IMR-90 (cell line): ENCODE data around the gene OR5F1. TPM values are rescaled to one million over a fixed set of nuclear protein-coding genes. Genes with fewer than 3 reads are reported as not detected.

Experiments
- ATAC-seq: fragments of 200-7000 bp; cut with Tn5 transposase; 2 replicates; pipeline ENCODE4 v1.9.1; 2020; ENCODE audit warnings: low read depth, mild to moderate bottlenecking, moderate library complexity
- BruUV-seq: library from RNA; stranded (reverse); fragments of 400-500 nt; replicated peaks from 2 replicates; lab custom pipeline; 2021; lab: Mats Ljungman, UMichigan
- CTCF ChIA-PET: fragments of 300-600 bp; formaldehyde crosslinking; extraction: SDS; loops from one replicate; lab custom pipeline; 2021; ENCODE audit warnings: antibody characterized with exemption; lab: Yijun Ruan, JAX
- POLR2A ChIA-PET: fragments of 300-600 bp; sonication (Branson Sonifier 250); formaldehyde crosslinking; loops from one replicate; lab custom pipeline; 2022; ENCODE audit warnings: antibody characterized with exemption; ENCODE audit not compliant: unreplicated experiment; lab: Charles Lee
- DNase-seq: peaks from one replicate; pipeline ENCODE4 v3.0.0; 2013
- H2AFZ ChIP-seq: replicated peaks from 2 replicates; pipeline ENCODE3; 2013; ENCODE audit warnings: low read length, mild to moderate bottlenecking; ENCODE audit not compliant: poor library complexity
- H2AK5ac ChIP-seq: 2 replicates; pipeline ENCODE4 v1.6.1; 2013; ENCODE audit warnings: low read depth, low read length, inconsistent platforms
- H2AK9ac ChIP-seq: replicated peaks from 2 replicates; pipeline ENCODE3; 2013; ENCODE audit warnings: mild to moderate bottlenecking, low read depth, low read length, moderate library complexity; ENCODE audit not compliant: poor library complexity
- H2BK120ac ChIP-seq: 2 replicates; pipeline ENCODE4 v1.6.1; 2013; ENCODE audit warnings: low read depth, low read length, inconsistent platforms
- H2BK15ac ChIP-seq: 3 replicates; pipeline ENCODE4 v1.6.1; 2013; ENCODE audit warnings: low read depth, low read length, inconsistent platforms
- H2BK20ac ChIP-seq: 2 replicates; pipeline ENCODE4 v1.6.1; 2013; ENCODE audit warnings: low read depth, mild to moderate bottlenecking, inconsistent platforms, low read length, moderate library complexity
- H2BK5ac ChIP-seq: 2 replicates; pipeline ENCODE4 v1.6.1; 2013; ENCODE audit warnings: mild to moderate bottlenecking, low read depth, low read length, inconsistent platforms; ENCODE audit not compliant: poor library complexity, severe bottlenecking
- H3K14ac ChIP-seq: replicated peaks from 2 replicates; pipeline ENCODE4 v1.6.1; 2013; ENCODE audit warnings: low read depth, low read length, inconsistent platforms
- H3K18ac ChIP-seq: 2 replicates; pipeline ENCODE4 v1.6.1; 2013; ENCODE audit warnings: low read depth, low read length, control low read depth
- H3K23ac ChIP-seq: 2 replicates; pipeline ENCODE4 v1.6.1; 2013; ENCODE audit warnings: low read depth, low read length, inconsistent platforms
- H3K27ac ChIP-seq: 2 replicates; pipeline ENCODE4 v1.5.1; 2013; ENCODE audit warnings: mild to moderate bottlenecking, control low read depth, low read length; ENCODE audit not compliant: insufficient read depth
- H3K27me3 ChIP-seq: 2 replicates; pipeline ENCODE4 v1.6.1; 2013; ENCODE audit warnings: low read length; ENCODE audit not compliant: control insufficient read depth, insufficient read depth
- H3K36me3 ChIP-seq: 2 replicates; pipeline ENCODE4 v1.6.1; 2013; ENCODE audit warnings: low read length, mixed read lengths; ENCODE audit not compliant: control insufficient read depth, insufficient read depth
- H3K4ac ChIP-seq: 2 replicates; pipeline ENCODE4 v1.6.1; 2013; ENCODE audit warnings: low read depth, low read length, inconsistent platforms
- H3K4me1 ChIP-seq: 2 replicates; pipeline ENCODE4 v1.6.1; 2013; ENCODE audit warnings: low read length, mixed read lengths; ENCODE audit not compliant: control insufficient read depth, insufficient read depth
- H3K4me2 ChIP-seq: 2 replicates; pipeline ENCODE4 v1.6.1; 2013; ENCODE audit warnings: low read depth, mild to moderate bottlenecking, control low read depth, low read length, moderate library complexity
- H3K4me3 ChIP-seq: 2 replicates; pipeline ENCODE4 v1.5.1; 2013; ENCODE audit warnings: low read depth, mild to moderate bottlenecking, control low read depth, low read length, moderate library complexity; ENCODE audit not compliant: insufficient read depth
- H3K56ac ChIP-seq: 2 replicates; pipeline ENCODE4 v1.6.1; 2013; ENCODE audit warnings: low read length, inconsistent platforms; ENCODE audit not compliant: insufficient read depth; ENCODE audit errors: extremely low read depth
- H3K79me1 ChIP-seq, 2 experiments: 2 replicates each; pipeline ENCODE4 v1.6.1; 2013; ENCODE audit warnings: low read length in 2 of 2, inconsistent platforms in 1 of 2, low read depth in 1 of 2
- H3K9ac ChIP-seq: 2 replicates; pipeline ENCODE4 v1.6.1; 2013; ENCODE audit warnings: low read depth, low read length, control low read depth
- H3K9me1 ChIP-seq: 2 replicates; pipeline ENCODE4 v1.6.1; 2013; ENCODE audit warnings: low read length, inconsistent platforms; ENCODE audit not compliant: insufficient read depth
- H3K9me3 ChIP-seq: 2 replicates; pipeline ENCODE4 v1.6.1; 2013; ENCODE audit warnings: low read length; ENCODE audit not compliant: control insufficient read depth, insufficient read depth
- H4K20me1 ChIP-seq: 2 replicates; pipeline ENCODE4 v1.6.1; 2013; ENCODE audit warnings: low read length, inconsistent platforms; ENCODE audit not compliant: insufficient read depth
- H4K5ac ChIP-seq: 2 replicates; pipeline ENCODE4 v1.6.1; 2013; ENCODE audit warnings: mild to moderate bottlenecking, low read depth, low read length, control low read depth
- H4K8ac ChIP-seq, 2 experiments: 2 replicates each; pipeline ENCODE4 v1.6.1; 2013; ENCODE audit warnings: low read depth in 2 of 2, low read length in 2 of 2, control low read depth in 1 of 2, inconsistent platforms in 1 of 2
- H4K91ac ChIP-seq: 2 replicates; pipeline ENCODE4 v1.6.1; 2013; ENCODE audit warnings: low read depth, low read length, inconsistent platforms; ENCODE audit not compliant: insufficient read depth
- BHLHE40 ChIP-seq: fragments of 150-350 bp; IDR thresholded peaks from 2 replicates; pipeline ENCODE4 v1.6.1; 2016; ENCODE audit warnings: mild to moderate bottlenecking, low read depth, low read length
- CTCF ChIP-seq: conservative IDR thresholded peaks from 2 replicates; pipeline ENCODE4 v1.5.1; 2012; ENCODE audit warnings: mild to moderate bottlenecking, low read depth, low read length, improper control_type of control experiment
- MAFK ChIP-seq: IDR thresholded peaks from 2 replicates; pipeline ENCODE4 v1.6.1; 2012; ENCODE audit warnings: low read depth, low read length, improper control_type of control experiment
- MAZ ChIP-seq: IDR thresholded peaks from 2 replicates; pipeline ENCODE4 v1.6.1; 2012; ENCODE audit warnings: low read depth, mild to moderate bottlenecking, low read length, improper control_type of control experiment, moderate library complexity, borderline replicate concordance
- MXI1 ChIP-seq: IDR thresholded peaks from 2 replicates; pipeline ENCODE4 v1.6.1; 2012; ENCODE audit warnings: low read depth, mild to moderate bottlenecking, low read length, moderate library complexity, borderline replicate concordance
- POLR2A ChIP-seq: IDR thresholded peaks from 2 replicates; pipeline ENCODE4 v1.6.1; 2012; ENCODE audit warnings: mild to moderate bottlenecking, low read depth, low read length
- RAD21 ChIP-seq: IDR thresholded peaks from 2 replicates; pipeline ENCODE4 v1.6.1; 2012; ENCODE audit warnings: low read length, improper control_type of control experiment
- RCOR1 ChIP-seq: IDR thresholded peaks from 2 replicates; pipeline ENCODE4 v1.6.1; 2012; ENCODE audit warnings: mild to moderate bottlenecking, low read length, improper control_type of control experiment; ENCODE audit not compliant: insufficient replicate concordance
- RFX5 ChIP-seq: IDR thresholded peaks from 2 replicates; pipeline ENCODE4 v1.8.0; 2012; ENCODE audit warnings: low read depth, mild to moderate bottlenecking, low read length, moderate library complexity
- SMC3 ChIP-seq: fragments of 150-350 bp; IDR thresholded peaks from 2 replicates; pipeline ENCODE4 v1.6.1; 2016; ENCODE audit warnings: low read depth, mild to moderate bottlenecking, antibody characterized with exemption, low read length, moderate library complexity
- USF2 ChIP-seq: fragments of 150-350 bp; IDR thresholded peaks from 2 replicates; pipeline ENCODE4 v1.6.1; 2017; ENCODE audit warnings: mild to moderate bottlenecking, antibody characterized with exemption, low read length, low read depth
- WGBS, 2 experiments: methylation state at CpG; one replicate each; pipeline versions ENCODE4 v1.1.5 to v1.1.7; 2013; ENCODE audit warnings: missing lambda C conversion rate in 2 of 2; ENCODE audit not compliant: insufficient read length in 1 of 2; ENCODE audit errors: extremely low coverage in 2 of 2; 5-methylcytosine and 5-hydroxymethylcytosine counted together
- dilution Hi-C: fragments of 300-500 bp; cut with HindIII; formaldehyde crosslinking; loops from one replicate; pipeline ENCODE4 v1.14.3; 2018; ENCODE audit warnings: low sequenced_read_pairs; ENCODE audit not compliant: unreplicated experiment
- in situ Hi-C: fragments of 300-500 bp; cut with MboI; formaldehyde crosslinking; loops from 3 replicates; pipeline ENCODE4 v1.14.3; 2019; ENCODE audit warnings: low sequenced_read_pairs, inconsistent platforms, mixed read lengths
- intact Hi-C: fragments of 100-400 bp; cut with micrococcal nuclease; formaldehyde crosslinking; loops from 2 replicates; pipeline ENCODE4 v1.10.0; 2022
- polyA plus RNA-seq, 3 experiments: library from polyadenylated mRNA; depleted of rRNA; stranded (reverse); fragments of >200 nt; gene quantifications; 2 replicates each; pipeline ENCODE4 v1.2.3, GENCODE V29; 2012; ENCODE audit warnings: low replicate concordance in 1 of 3
- total RNA-seq: library from RNA; depleted of rRNA; stranded (reverse); fragments of >200 nt; gene quantifications from 2 replicates; pipeline ENCODE4 v1.2.3, GENCODE V29; 2012

Gene OR5F1
- total and polyA plus RNA-seq, 2 of the 4 experiments (the other 2 are of a cell fraction): not detected

- no peak within 1 kb of the TSS for H3K4ac ChIP-seq
- H4K20me1 ChIP-seq: no peaks in the 10 kb centered on the region
- no peak within 1 kb of the TSS for H2AK9ac ChIP-seq
- no peaks in the 10 kb centered on the region for H3K79me1 ChIP-seq
- peaks cover 5% of the 10 kb centered on the region; the same call in 1 of the 2 replicates for H3K9me3 ChIP-seq
- no TSS peak for BruUV-seq
- no peak for TF ChIP-seq MAFK
- no peak for TF ChIP-seq CTCF
- TF ChIP-seq MAZ: no peak
- no peak for TF ChIP-seq RFX5
- no peak for TF ChIP-seq RCOR1
- no peak for TF ChIP-seq BHLHE40
- TF ChIP-seq USF2: no peak
- TF ChIP-seq SMC3: no peak
- TF ChIP-seq MXI1: no peak
- no peak for TF ChIP-seq POLR2A
- no peak for TF ChIP-seq RAD21
- ChIA-PET CTCF (no interaction called here), POLR2A (no interaction called here)
- no peak within 1 kb of the TSS for H2BK15ac ChIP-seq
- in situ Hi-C loops (no loop called here), dilution Hi-C loops (no loop called here), intact Hi-C loops (no loop called here)
- H4K91ac ChIP-seq: no peak within 1 kb of the TSS
- no peak for ATAC-seq
- H4K5ac ChIP-seq: no peak within 1 kb of the TSS
- no peak within 1 kb of the TSS for H3K9ac ChIP-seq
- no peak within 1 kb of the TSS for H3K27ac ChIP-seq
- H4K8ac ChIP-seq: no peak within 1 kb of the TSS
- no peaks in the 10 kb centered on the region for H3K36me3 ChIP-seq
- WGBS, 2 experiments: no CpG with 5 or more reads among the region's 2 CpGs
- no peak within 1 kb of the TSS for H2BK120ac ChIP-seq
- H2BK5ac ChIP-seq: no peak within 1 kb of the TSS
- H3K27me3 ChIP-seq: no peaks in the 10 kb centered on the region
- no peak within 1 kb of the TSS for H3K14ac ChIP-seq
- no peak within 1 kb of the TSS for H3K56ac ChIP-seq
- no peak within 1 kb of the TSS for H3K4me3 ChIP-seq
- no peaks in the 10 kb centered on the region for H3K9me1 ChIP-seq
- H2BK20ac ChIP-seq: no peak within 1 kb of the TSS
- DNase-seq: no peak
- no peak within 1 kb of the TSS for H3K4me2 ChIP-seq
- H3K4me1 ChIP-seq: no peaks in the 10 kb centered on the region
- no peak within 1 kb of the TSS for H2AK5ac ChIP-seq
- no peak within 1 kb of the TSS for H3K23ac ChIP-seq
- no peak within 1 kb of the TSS for H2AFZ ChIP-seq
- H3K18ac ChIP-seq: no peak within 1 kb of the TSS
Measured at GRCh38 chr11:55969845-55970244, 24.6 kb downstream of the OR5F1 start, which contains the start of gene OR10AG1. Gene OR10AG1, minus strand, starts transcription at chr11:55969945. Its CDS starts 38 bp downstream, at chr11:55969907.
